Kidney (tissue), 14 donors: ENCODE measurements around the gene SLC19A3. TPM values are rescaled to one million over a fixed set of nuclear protein-coding genes. Genes with fewer than 3 reads are reported as not detected.

Experiments
- DNase-seq, 5 donors: peaks; one replicate each; pipeline ENCODE4 v3.0.0-alpha.2; 2013 to 2020
- FAIRE-seq: peaks from 2 replicates; lab custom pipeline; 2012; peaks lifted over from hg19 to GRCh38; lab: Jason Lieb, UNC
- H3K27ac ChIP-seq, 2 donors: one replicate each; pipeline ENCODE4 v1.7.0; 2013; ENCODE audit warnings: low read depth in 2 of 2, low read length in 2 of 2, inconsistent platforms in 1 of 2
- H3K27me3 ChIP-seq: one replicate; pipeline ENCODE4 v1.7.1; 2013; ENCODE audit warnings: low read length, inconsistent platforms; ENCODE audit not compliant: control insufficient read depth, insufficient read depth
- H3K36me3 ChIP-seq, 3 donors: one replicate each; pipeline versions ENCODE4 v1.7.0 to v1.7.1; 2013; ENCODE audit warnings: low read length in 3 of 3, control low read depth in 1 of 3, inconsistent platforms in 1 of 3; ENCODE audit not compliant: insufficient read depth in 3 of 3, control insufficient read depth in 2 of 3
- H3K4me1 ChIP-seq, 3 donors: one replicate each; pipeline versions ENCODE4 v1.7.0 to v1.7.1; 2013; ENCODE audit warnings: low read length in 3 of 3, inconsistent platforms in 1 of 3, low read depth in 1 of 3; ENCODE audit not compliant: control insufficient read depth in 2 of 3, insufficient read depth in 2 of 3
- H3K4me3 ChIP-seq, 3 donors: one replicate each; pipeline versions ENCODE4 v1.7.0 to v1.8.1; 2013; ENCODE audit warnings: low read length in 3 of 3, control low read depth in 1 of 3, inconsistent platforms in 1 of 3
- H3K9ac ChIP-seq, 3 donors: one replicate each; pipeline versions ENCODE4 v1.7.0 to v1.7.1; 2013; ENCODE audit warnings: low read length in 3 of 3, control low read depth in 1 of 3, inconsistent platforms in 1 of 3
- H3K9me3 ChIP-seq, 3 donors: one replicate each; pipeline versions ENCODE4 v1.7.0 to v1.7.1; 2013; ENCODE audit warnings: low read length in 3 of 3, control low read depth in 1 of 3, inconsistent platforms in 1 of 3; ENCODE audit not compliant: control insufficient read depth in 2 of 3, insufficient read depth in 1 of 3
- CTCF ChIP-seq: IDR thresholded peaks from 3 replicates; pipeline ENCODE4 v1.5.1; 2012; ENCODE audit warnings: mild to moderate bottlenecking, moderate library complexity, borderline replicate concordance; ENCODE audit not compliant: insufficient read depth; ENCODE audit errors: extremely low read depth
- intact Hi-C: fragments of 100-400 bp; cut with DNase I; formaldehyde crosslinking; loops from one replicate; pipeline ENCODE4 v1.11.1; 2022
- polyA plus RNA-seq: library from polyadenylated mRNA; stranded (reverse); fragments of 350-450 nt; fragmentation: Illumina TruSeq; extraction: RNeasy Lipid Tissue Mini Kit (QIAGEN cat#74804); gene quantifications from one replicate; pipeline ENCODE4 v1.2.3, GENCODE V29; 2014; ENCODE audit warnings: low read depth, low replicate concordance; ENCODE audit not compliant: insufficient read depth
- total RNA-seq: library from RNA; stranded (reverse); fragmentation: NEBNext Ultra II Directional; extraction: Animal tissue kit (Norgen Biotek cat#: 25700); gene quantifications from one replicate; pipeline ENCODE4 v1.2.1, GENCODE V29; 2021
- donor health status: control.
- donor health status: control.
- donor health status: control.
- donor health status: control.
- donor health status: control.
- donor health status: DM: yes; HTN: yes; CAD: no.
- donor health status: Normal renal cell carcinoma (clear cell type).

Gene SLC19A3
- total and polyA plus RNA-seq, 2 donors from 2014 or later, result 4.4 to 8.3 TPM

GRCh38 chr2:227643990-227644551, 73.8 kb downstream of the SLC19A3 start:
- H3K4me1 ChIP-seq, result no peaks in the 10 kb centered on the region
- no peaks in the 10 kb centered on the region for H3K36me3 ChIP-seq
- no peak for FAIRE-seq
- no peak for DNase-seq
- H3K9ac ChIP-seq, result no peak overlapping the region
- no peak overlapping the region for H3K27ac ChIP-seq
- H3K9me3 ChIP-seq, result no peaks in the 10 kb centered on the region
- intact Hi-C loops, result no loop called here
- TF ChIP-seq CTCF, result no peak
- H3K4me3 ChIP-seq, result no peak overlapping the region
- no peaks in the 10 kb centered on the region for H3K27me3 ChIP-seq

GRCh38 chr2:227642656-227643055, 75.2 kb downstream of the SLC19A3 start:
- FAIRE-seq, result no peak

GRCh38 chr2:227634201-227634600, 83.6 kb downstream of the SLC19A3 start:
- DNase-seq (no peak), FAIRE-seq (no peak)
- Histone ChIP-seq H3K27ac (no peak overlapping the region), H3K36me3 (no peaks in the 10 kb centered on the region), H3K27me3 (no peaks in the 10 kb centered on the region), H3K9ac (no peak overlapping the region), H3K4me1 (no peaks in the 10 kb centered on the region), H3K4me3 (no peak overlapping the region), H3K9me3 (no peaks in the 10 kb centered on the region)
- no peak for TF ChIP-seq CTCF
- intact Hi-C loops, result no loop called here

More at GRCh38 chr2:227642656-227643055, 75.2 kb downstream of the SLC19A3 start:
- Histone ChIP-seq H3K4me3 (no peak overlapping the region), H3K9me3 (no peaks in the 10 kb centered on the region), H3K27ac (no peak overlapping the region), H3K9ac (no peak overlapping the region), H3K4me1 (no peaks in the 10 kb centered on the region), H3K36me3 (no peaks in the 10 kb centered on the region), H3K27me3 (no peaks in the 10 kb centered on the region)
- no peak for TF ChIP-seq CTCF
- intact Hi-C loops, result no loop called here
- DNase-seq, result no peak

Other genes starting within 250 kb of the SLC19A3 start
- gene AGFG1, start 245.9 kb downstream of the SLC19A3 start, total RNA-seq, result 98.9 TPM
- 36.6 TPM for gene AGFG1, start 245.9 kb downstream of the SLC19A3 start, polyA plus RNA-seq
- gene SCYGR2, start 119.1 kb downstream of the SLC19A3 start, total RNA-seq, result not detected
- gene SCYGR2, start 119.1 kb downstream of the SLC19A3 start, polyA plus RNA-seq, result not detected
- gene SCYGR3, start 103.2 kb downstream of the SLC19A3 start, total RNA-seq, result not detected
- not detected for gene SCYGR3, start 103.2 kb downstream of the SLC19A3 start, polyA plus RNA-seq
- not detected for gene SCYGR4, start 100.5 kb downstream of the SLC19A3 start, total RNA-seq
- not detected for gene SCYGR4, start 100.5 kb downstream of the SLC19A3 start, polyA plus RNA-seq
- gene SCYGR5, start 51.2 kb downstream of the SLC19A3 start, total RNA-seq, result not detected
- gene SCYGR5, start 51.2 kb downstream of the SLC19A3 start, polyA plus RNA-seq, result not detected
- not detected for gene SCYGR6, start 6.7 kb upstream of the SLC19A3 start, total RNA-seq
- gene SCYGR6, start 6.7 kb upstream of the SLC19A3 start, polyA plus RNA-seq, result not detected
- gene SCYGR7, start 10.3 kb upstream of the SLC19A3 start, total RNA-seq, result not detected
- gene SCYGR7, start 10.3 kb upstream of the SLC19A3 start, polyA plus RNA-seq, result not detected
- not detected for gene SCYGR8, start 27.9 kb upstream of the SLC19A3 start, total RNA-seq
- gene SCYGR8, start 27.9 kb upstream of the SLC19A3 start, polyA plus RNA-seq, result not detected
- gene CCL20, start 95.8 kb upstream of the SLC19A3 start, total RNA-seq, result 2.7 TPM
- 2.5 TPM for gene CCL20, start 95.8 kb upstream of the SLC19A3 start, polyA plus RNA-seq
- 1.7 TPM for gene DAW1, start 153.6 kb upstream of the SLC19A3 start, total RNA-seq
- gene DAW1, start 153.6 kb upstream of the SLC19A3 start, polyA plus RNA-seq, result 1.0 TPM